DND-41 (cell line): ENCODE measurements around the gene MCRIP1.

Experiments used
- CTCF ChIP-seq: IDR thresholded peaks from 2 replicates; pipeline ENCODE4 v1.5.1; 2012; ENCODE audit warnings: borderline replicate concordance, low read length, moderate library complexity, mild to moderate bottlenecking; ENCODE audit not compliant: poor library complexity, severe bottlenecking; ENCODE audit errors: extremely low read depth
- EZH2 ChIP-seq: IDR thresholded peaks from 3 replicates; pipeline ENCODE4 v1.6.1; 2012; ENCODE audit warnings: borderline replicate concordance, low read depth, mild to moderate bottlenecking, moderate library complexity, low read length, inconsistent platforms; ENCODE audit not compliant: severe bottlenecking

GRCh38 chr17:81828656-81829055, 4.4 kb downstream of the MCRIP1 start:
- TF ChIP-seq CTCF = no peak
- TF ChIP-seq EZH2 = no peak
